Suprapubic skin (tissue), 4 donors: Measurements from ENCODE around the gene SECTM1. TPM values are rescaled to one million over a fixed set of nuclear protein-coding genes. Genes with fewer than 3 reads are reported as not detected.

Experiments
- DNase-seq, 2 donors: peaks; one replicate each; pipeline ENCODE4 v3.0.0-alpha.2; 2019; ENCODE audit warnings: low spot score in 2 of 2
- H3K27ac ChIP-seq: fragments of 200-600 bp; sonication (generic); one replicate; pipeline ENCODE4 v1.5.1; 2019
- H3K27me3 ChIP-seq: fragments of 200-600 bp; sonication (generic); one replicate; pipeline ENCODE4 v1.5.1; 2019
- H3K36me3 ChIP-seq: fragments of 200-600 bp; sonication (generic); one replicate; pipeline ENCODE4 v1.5.1; 2019
- H3K4me1 ChIP-seq: fragments of 200-600 bp; sonication (generic); one replicate; pipeline ENCODE4 v1.5.1; 2019
- H3K4me3 ChIP-seq: fragments of 200-600 bp; sonication (generic); one replicate; pipeline ENCODE4 v1.5.1; 2019; ENCODE audit warnings: mild to moderate bottlenecking
- H3K9me3 ChIP-seq: fragments of 200-600 bp; sonication (generic); one replicate; pipeline ENCODE4 v1.5.1; 2019
- EP300 ChIP-seq: sonication (generic); formaldehyde crosslinking; IDR thresholded peaks from one replicate; pipeline ENCODE4 v1.6.1; 2017; ENCODE audit warnings: antibody characterized with exemption
- POLR2A ChIP-seq, 2 donors: fragments of 450-650 bp; IDR thresholded peaks; one replicate each; pipeline ENCODE4 v1.6.1; 2017; ENCODE audit warnings: antibody characterized with exemption in 2 of 2, mild to moderate bottlenecking in 2 of 2, moderate library complexity in 2 of 2
- POLR2AphosphoS5 ChIP-seq, 3 donors: sonication (generic); formaldehyde crosslinking; IDR thresholded peaks; one replicate each; pipeline ENCODE4 v1.6.1; 2017; ENCODE audit warnings: antibody characterized with exemption in 3 of 3
- WGBS: methylation state at CpG from one replicate; pipeline ENCODE4 v1.1.5; 2018; 5-methylcytosine and 5-hydroxymethylcytosine counted together
- total RNA-seq, 4 donors: library from RNA; depleted of rRNA; stranded (reverse); fragments of >200 nt; gene quantifications; one replicate each; pipeline ENCODE4 v1.1.0, GENCODE V29; 2016
- TF ChIP-seq, protein P1 (sequence below), 2 donors: fragments of 200-600 bp in 1 of 2; fragments of 450-650 bp in 1 of 2; sonication (generic) in 1 of 2; IDR thresholded peaks; one replicate each; pipeline ENCODE4 v1.5.1; 2016 to 2019; ENCODE audit warnings: antibody characterized with exemption in 2 of 2, mild to moderate bottlenecking in 1 of 2, moderate library complexity in 1 of 2

Gene SECTM1
- total RNA-seq, 4 donors from 2014 or later, result 9.5 to 37.8 (median 16.6) TPM

DNA sequence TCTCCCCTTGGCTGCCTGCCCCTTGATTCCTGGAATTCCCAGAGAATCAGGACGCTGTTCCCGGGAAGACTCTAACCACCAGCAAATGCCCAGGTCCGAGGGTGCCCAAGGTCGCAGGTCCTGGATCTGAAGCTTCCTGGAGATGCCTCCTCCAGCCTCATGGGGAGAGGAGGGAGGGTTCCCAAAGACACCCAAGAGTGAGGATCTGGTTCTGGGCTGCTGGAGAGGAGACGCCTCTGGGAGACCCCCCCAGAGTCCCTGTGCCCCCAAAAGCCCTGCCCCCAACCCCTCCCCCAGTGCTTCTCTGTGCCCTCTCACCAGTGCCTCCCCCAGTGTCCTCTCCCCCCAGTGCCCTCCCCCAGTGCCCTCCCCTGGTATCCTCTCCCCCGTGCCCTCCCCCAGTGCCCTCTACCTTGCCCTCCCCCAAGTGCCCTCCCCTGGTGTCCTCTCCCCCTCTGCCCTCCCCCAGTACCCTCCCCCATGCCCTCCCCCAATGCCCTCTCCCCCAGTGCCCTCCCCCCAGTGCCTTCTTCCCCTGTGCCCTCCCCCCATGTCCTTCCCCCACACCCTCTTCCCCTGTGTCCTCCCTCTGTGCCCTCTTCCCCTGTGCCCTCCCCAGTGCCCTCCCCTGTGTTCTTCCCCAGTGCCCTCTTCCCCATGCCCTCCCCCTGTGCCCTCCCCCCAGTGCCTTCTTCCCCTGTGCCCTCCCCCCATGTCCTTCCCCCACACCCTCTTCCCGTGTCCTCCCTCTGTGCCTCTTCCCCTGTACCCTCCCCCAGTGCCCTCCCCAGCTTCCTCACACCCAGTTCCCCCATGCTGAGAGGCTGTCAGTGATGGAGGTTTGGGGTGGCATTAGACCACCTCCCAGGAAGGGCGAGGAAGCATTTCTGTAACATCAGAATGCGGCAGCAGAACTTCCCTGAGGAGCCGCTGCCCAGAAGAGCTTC, 6.3 kb upstream of the SECTM1 start:
- 47% methylated on average over 9 of the region's 10 CpGs for WGBS
- Histone ChIP-seq H3K27ac (no peak overlapping the region), H3K27me3 (peaks cover 7% of the 10 kb centered on the region), H3K4me3 (peak overlapping the region; percentile 41), H3K9me3 (no peaks in the 10 kb centered on the region), H3K36me3 (no peaks in the 10 kb centered on the region), H3K4me1 (peaks cover 35% of the 10 kb centered on the region)
- TF ChIP-seq POLR2A (IDR thresholded peaks at IDR 0.05), result no peak
- TF ChIP-seq, protein P1, sequence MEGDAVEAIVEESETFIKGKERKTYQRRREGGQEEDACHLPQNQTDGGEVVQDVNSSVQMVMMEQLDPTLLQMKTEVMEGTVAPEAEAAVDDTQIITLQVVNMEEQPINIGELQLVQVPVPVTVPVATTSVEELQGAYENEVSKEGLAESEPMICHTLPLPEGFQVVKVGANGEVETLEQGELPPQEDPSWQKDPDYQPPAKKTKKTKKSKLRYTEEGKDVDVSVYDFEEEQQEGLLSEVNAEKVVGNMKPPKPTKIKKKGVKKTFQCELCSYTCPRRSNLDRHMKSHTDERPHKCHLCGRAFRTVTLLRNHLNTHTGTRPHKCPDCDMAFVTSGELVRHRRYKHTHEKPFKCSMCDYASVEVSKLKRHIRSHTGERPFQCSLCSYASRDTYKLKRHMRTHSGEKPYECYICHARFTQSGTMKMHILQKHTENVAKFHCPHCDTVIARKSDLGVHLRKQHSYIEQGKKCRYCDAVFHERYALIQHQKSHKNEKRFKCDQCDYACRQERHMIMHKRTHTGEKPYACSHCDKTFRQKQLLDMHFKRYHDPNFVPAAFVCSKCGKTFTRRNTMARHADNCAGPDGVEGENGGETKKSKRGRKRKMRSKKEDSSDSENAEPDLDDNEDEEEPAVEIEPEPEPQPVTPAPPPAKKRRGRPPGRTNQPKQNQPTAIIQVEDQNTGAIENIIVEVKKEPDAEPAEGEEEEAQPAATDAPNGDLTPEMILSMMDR (IDR thresholded peaks at IDR 0.05), result no peak
- TF ChIP-seq POLR2AphosphoS5 (IDR thresholded peaks at IDR 0.05), result no peak
- no peak for TF ChIP-seq EP300
- DNase-seq, result peak in 1 of 2 donors; percentile 60

DNA sequence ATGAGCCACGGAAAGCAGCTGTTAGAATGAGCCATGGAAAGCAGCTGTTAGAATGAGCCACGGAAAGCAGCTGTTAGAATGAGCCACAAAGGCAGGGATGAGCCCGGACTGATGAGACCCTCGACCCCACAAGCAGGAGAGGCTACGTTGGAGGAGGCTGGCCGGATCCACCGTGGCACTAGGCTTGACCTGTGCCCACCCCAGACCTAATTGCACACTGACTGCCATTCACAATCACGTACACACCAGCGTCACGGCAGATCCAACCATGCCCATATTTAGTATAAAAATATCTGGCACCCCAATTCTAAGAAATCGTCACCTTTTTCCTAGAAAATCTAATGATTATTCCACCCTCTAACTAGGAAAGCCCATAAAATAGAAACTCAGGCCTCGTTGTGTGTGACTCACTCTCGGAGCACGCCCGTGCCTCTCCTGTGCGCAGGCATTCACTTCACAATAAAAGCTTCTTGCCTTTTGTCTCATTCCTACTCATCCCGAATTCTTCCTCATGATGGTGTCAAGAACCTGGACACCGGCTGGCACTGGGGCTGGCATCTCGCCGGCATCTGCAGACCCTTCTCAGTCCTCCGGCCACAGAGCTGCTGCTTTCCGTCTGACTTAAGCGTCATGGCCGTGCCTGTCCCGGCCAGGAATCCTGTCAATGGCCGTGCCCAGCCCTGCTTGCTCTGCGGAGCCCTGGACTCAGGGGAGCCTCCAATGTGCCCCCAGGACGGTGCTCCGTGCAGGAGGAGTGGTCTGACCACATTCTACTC, 5.5 kb upstream of the SECTM1 start:
- peak overlapping the region; percentile 41 for H3K4me3 ChIP-seq

DNA sequence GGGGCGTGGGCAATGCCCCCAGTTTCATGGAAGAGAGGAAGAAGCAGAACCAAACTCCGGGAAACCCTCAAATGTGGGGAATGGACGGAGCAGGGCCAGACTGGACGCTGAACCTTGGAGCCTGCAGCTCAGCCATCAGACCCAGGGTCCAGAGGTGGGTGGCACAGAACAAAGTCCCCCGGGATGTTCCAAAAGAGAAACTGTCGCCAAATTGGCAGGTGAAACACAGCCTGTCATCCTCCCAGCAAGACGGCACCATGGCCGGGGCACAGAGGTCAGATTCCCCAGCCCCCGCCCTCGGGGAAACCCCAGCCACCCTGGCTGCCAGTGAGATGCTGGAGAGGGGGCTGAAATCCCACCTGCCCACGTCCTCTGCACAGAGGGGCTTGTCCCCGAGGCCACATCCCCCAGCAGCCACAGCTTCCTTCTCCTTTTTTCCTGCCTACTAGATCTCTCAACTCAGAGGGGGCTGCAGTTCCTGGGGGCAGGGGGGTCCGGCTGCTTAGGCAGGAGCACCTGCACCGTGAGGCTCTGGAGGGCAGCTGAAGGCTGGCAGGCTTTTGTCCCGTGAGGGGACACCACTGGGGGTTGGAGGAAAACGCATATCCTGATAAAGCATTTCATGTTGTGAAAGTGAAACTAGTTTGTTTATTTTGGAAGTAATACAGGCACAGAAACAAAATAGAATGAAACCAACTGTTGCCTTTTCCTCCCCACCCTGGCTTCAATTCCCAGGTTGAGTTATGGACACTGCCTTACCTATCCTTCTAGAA, 1.2 kb upstream of the SECTM1 start:
- peaks cover 81% of the 10 kb centered on the region for H3K4me1 ChIP-seq
- H3K27me3 ChIP-seq, result peaks cover 7% of the 10 kb centered on the region
- peak overlapping the region; percentile 62 for H3K4me3 ChIP-seq

More for the DNA sequence above, 5.5 kb upstream of the SECTM1 start:
- H3K36me3 ChIP-seq, result no peaks in the 10 kb centered on the region
- peaks cover 7% of the 10 kb centered on the region for H3K27me3 ChIP-seq
- DNase-seq, result no peak
- H3K9me3 ChIP-seq, result no peaks in the 10 kb centered on the region
- TF ChIP-seq, protein P1 (IDR thresholded peaks at IDR 0.05), result no peak
- TF ChIP-seq POLR2A (IDR thresholded peaks at IDR 0.05) (no peak), POLR2AphosphoS5 (IDR thresholded peaks at IDR 0.05) (no peak), EP300 (no peak)
- H3K4me1 ChIP-seq, result peaks cover 43% of the 10 kb centered on the region
- 10% methylated on average over 29 of the region's 29 CpGs for WGBS
- H3K27ac ChIP-seq, result no peak overlapping the region

DNA sequence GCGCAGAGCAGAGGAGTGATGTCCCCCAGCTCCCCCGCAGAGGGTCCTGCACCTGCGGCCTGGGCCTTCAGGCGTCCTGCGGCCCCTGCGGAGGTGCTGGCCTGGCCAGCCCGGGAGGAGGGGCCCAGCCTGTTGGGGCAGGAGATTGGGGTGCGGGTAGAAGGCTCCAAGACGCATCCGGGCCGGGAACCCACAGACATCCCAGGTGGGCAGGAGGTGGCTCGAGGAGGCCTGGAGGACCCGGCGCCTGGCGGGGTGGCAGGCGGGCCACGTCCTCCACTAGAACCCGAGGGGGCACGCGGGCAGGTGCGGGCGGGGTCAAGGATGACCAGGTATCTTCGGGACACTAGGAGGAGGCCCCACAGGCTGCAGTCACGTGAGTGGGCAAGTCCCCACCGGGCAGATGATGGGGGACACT, 647 bp upstream of the SECTM1 start:
- Histone ChIP-seq H3K27me3 (peaks cover 7% of the 10 kb centered on the region), H3K4me3 (peak overlapping the region; percentile 62), H3K9me3 (no peaks in the 10 kb centered on the region), H3K27ac (peak overlapping the region; percentile 59), H3K36me3 (no peaks in the 10 kb centered on the region), H3K4me1 (peaks cover 75% of the 10 kb centered on the region)
- WGBS, result 24% methylated on average over 4 of the region's 25 CpGs
- TF ChIP-seq POLR2AphosphoS5 (IDR thresholded peaks at IDR 0.05) (no peak), EP300 (no peak), POLR2A (IDR thresholded peaks at IDR 0.05) (no peak)
- TF ChIP-seq, protein P1 (IDR thresholded peaks at IDR 0.05), result no peak
- DNase-seq, result no peak

More for the DNA sequence above, 1.2 kb upstream of the SECTM1 start:
- H3K36me3 ChIP-seq, result no peaks in the 10 kb centered on the region
- no peak for DNase-seq
- 7% methylated on average over 15 of the region's 16 CpGs for WGBS
- TF ChIP-seq, protein P1 (IDR thresholded peaks at IDR 0.05), result no peak
- no peak for TF ChIP-seq POLR2AphosphoS5 (IDR thresholded peaks at IDR 0.05)
- no peak for TF ChIP-seq POLR2A (IDR thresholded peaks at IDR 0.05)
- no peak for TF ChIP-seq EP300
- peak overlapping the region; percentile 59 for H3K27ac ChIP-seq
- H3K9me3 ChIP-seq, result no peaks in the 10 kb centered on the region
